DOHH2 (cell line): Measurements from ENCODE around the gene OR14I1.

Experiments used
- H3F3A ChIP-seq: fragments of 200-600 bp; sonication (generic), shearing (Covaris generic); 2 replicates; pipeline ENCODE4 v1.6.0; 2016; ENCODE audit warnings: antibody characterized with exemption, mild to moderate bottlenecking; ENCODE audit not compliant: control insufficient read depth, insufficient read depth
- H3K27ac ChIP-seq: fragments of 200-600 bp; sonication (generic); 2 replicates; pipeline ENCODE4 v1.5.1; 2014; ENCODE audit warnings: low read depth, mild to moderate bottlenecking, low read length, moderate library complexity
- H3K27me3 ChIP-seq: fragments of 200-600 bp; sonication (generic); 2 replicates; pipeline ENCODE4 v1.6.1; 2014; ENCODE audit warnings: mild to moderate bottlenecking, low read length, mixed read lengths; ENCODE audit not compliant: control insufficient read depth
- H3K36me3 ChIP-seq: fragments of 200-600 bp; sonication (generic); 2 replicates; pipeline ENCODE4 v1.6.1; 2014; ENCODE audit warnings: mild to moderate bottlenecking, low read length, moderate library complexity, mixed read lengths; ENCODE audit not compliant: control insufficient read depth
- H3K4me1 ChIP-seq: fragments of 200-600 bp; sonication (generic); 2 replicates; pipeline ENCODE4 v1.6.1; 2014; ENCODE audit warnings: mild to moderate bottlenecking, low read length, mixed read lengths; ENCODE audit not compliant: control insufficient read depth
- H3K4me2 ChIP-seq: fragments of 200-600 bp; sonication (generic); 2 replicates; pipeline ENCODE4 v1.6.0; 2014; ENCODE audit warnings: mild to moderate bottlenecking, low read length, moderate library complexity
- H3K4me3 ChIP-seq: fragments of 200-600 bp; sonication (generic); 2 replicates; pipeline ENCODE4 v1.5.1; 2014; ENCODE audit warnings: mild to moderate bottlenecking, low read length, mixed read lengths
- H3K79me2 ChIP-seq: fragments of 200-600 bp; sonication (generic); 2 replicates; pipeline ENCODE4 v1.6.1; 2014; ENCODE audit warnings: mild to moderate bottlenecking, low read length, mixed read lengths; ENCODE audit not compliant: control insufficient read depth
- H3K9me2 ChIP-seq: fragments of 200-600 bp; sonication (generic); replicated peaks from 2 replicates; pipeline ENCODE4 v1.6.1; 2014; ENCODE audit warnings: mild to moderate bottlenecking, low read length, mixed read lengths; ENCODE audit not compliant: control insufficient read depth
- H3K9me3 ChIP-seq: fragments of 200-600 bp; sonication (generic); 2 replicates; pipeline ENCODE4 v1.6.1; 2014; ENCODE audit warnings: antibody characterized with exemption, low read length, mixed read lengths; ENCODE audit not compliant: control insufficient read depth, insufficient read depth
- H4K20me1 ChIP-seq: fragments of 200-600 bp; sonication (generic); 2 replicates; pipeline ENCODE4 v1.6.0; 2014; ENCODE audit warnings: low read depth, mild to moderate bottlenecking, antibody characterized with exemption, low read length, moderate library complexity; ENCODE audit not compliant: control insufficient read depth, insufficient read depth
- EZH2phosphoT487 ChIP-seq: fragments of 200-600 bp; sonication (generic); IDR thresholded peaks from 2 replicates; pipeline ENCODE4 v1.6.1; 2017; ENCODE audit warnings: borderline replicate concordance, mild to moderate bottlenecking, antibody characterized with exemption, low read length, moderate library complexity, mixed read lengths
- TF ChIP-seq, protein P1 (sequence below): fragments of 200-600 bp; sonication (generic); IDR thresholded peaks from one replicate; pipeline ENCODE4 v1.5.1; 2014; ENCODE audit warnings: antibody characterized with exemption, mild to moderate bottlenecking, low read depth, low read length; ENCODE audit not compliant: poor library complexity, severe bottlenecking

The OR14I1 gene

DNA sequence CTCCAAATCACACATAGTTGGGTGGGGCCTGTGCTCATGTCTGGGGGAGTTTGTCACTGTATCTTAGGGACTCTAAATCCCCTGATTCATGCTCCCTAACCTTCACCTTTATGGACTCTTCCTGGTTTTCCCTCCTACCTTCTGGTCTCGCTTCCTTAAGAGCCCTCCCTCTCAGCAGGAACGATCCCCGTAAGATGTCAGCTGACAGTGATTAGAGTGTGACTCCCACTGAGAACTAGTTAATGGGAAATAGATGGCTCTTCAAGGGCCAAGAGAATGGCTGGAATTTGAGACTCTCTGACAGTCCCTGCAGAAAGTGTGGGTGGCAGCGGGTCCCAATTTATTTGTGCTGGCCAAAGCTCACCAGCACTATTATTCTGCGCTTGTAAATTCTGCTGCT, 31.0 kb upstream of the OR14I1 start:
- H3F3A ChIP-seq: no peaks in the 10 kb centered on the region
- no peak overlapping the region for H3K27ac ChIP-seq
- no peaks in the 10 kb centered on the region for H3K4me1 ChIP-seq
- H3K27me3 ChIP-seq: no peaks in the 10 kb centered on the region
- no peaks in the 10 kb centered on the region for H3K79me2 ChIP-seq
- TF ChIP-seq EZH2phosphoT487: no peak
- TF ChIP-seq, protein P1, sequence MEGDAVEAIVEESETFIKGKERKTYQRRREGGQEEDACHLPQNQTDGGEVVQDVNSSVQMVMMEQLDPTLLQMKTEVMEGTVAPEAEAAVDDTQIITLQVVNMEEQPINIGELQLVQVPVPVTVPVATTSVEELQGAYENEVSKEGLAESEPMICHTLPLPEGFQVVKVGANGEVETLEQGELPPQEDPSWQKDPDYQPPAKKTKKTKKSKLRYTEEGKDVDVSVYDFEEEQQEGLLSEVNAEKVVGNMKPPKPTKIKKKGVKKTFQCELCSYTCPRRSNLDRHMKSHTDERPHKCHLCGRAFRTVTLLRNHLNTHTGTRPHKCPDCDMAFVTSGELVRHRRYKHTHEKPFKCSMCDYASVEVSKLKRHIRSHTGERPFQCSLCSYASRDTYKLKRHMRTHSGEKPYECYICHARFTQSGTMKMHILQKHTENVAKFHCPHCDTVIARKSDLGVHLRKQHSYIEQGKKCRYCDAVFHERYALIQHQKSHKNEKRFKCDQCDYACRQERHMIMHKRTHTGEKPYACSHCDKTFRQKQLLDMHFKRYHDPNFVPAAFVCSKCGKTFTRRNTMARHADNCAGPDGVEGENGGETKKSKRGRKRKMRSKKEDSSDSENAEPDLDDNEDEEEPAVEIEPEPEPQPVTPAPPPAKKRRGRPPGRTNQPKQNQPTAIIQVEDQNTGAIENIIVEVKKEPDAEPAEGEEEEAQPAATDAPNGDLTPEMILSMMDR: no peak
- H3K9me2 ChIP-seq: no peaks in the 10 kb centered on the region
- no peaks in the 10 kb centered on the region for H3K9me3 ChIP-seq
- H3K36me3 ChIP-seq: no peaks in the 10 kb centered on the region
- H3K4me3 ChIP-seq: no peak overlapping the region
- no peak overlapping the region for H3K4me2 ChIP-seq
- no peaks in the 10 kb centered on the region for H4K20me1 ChIP-seq

DNA sequence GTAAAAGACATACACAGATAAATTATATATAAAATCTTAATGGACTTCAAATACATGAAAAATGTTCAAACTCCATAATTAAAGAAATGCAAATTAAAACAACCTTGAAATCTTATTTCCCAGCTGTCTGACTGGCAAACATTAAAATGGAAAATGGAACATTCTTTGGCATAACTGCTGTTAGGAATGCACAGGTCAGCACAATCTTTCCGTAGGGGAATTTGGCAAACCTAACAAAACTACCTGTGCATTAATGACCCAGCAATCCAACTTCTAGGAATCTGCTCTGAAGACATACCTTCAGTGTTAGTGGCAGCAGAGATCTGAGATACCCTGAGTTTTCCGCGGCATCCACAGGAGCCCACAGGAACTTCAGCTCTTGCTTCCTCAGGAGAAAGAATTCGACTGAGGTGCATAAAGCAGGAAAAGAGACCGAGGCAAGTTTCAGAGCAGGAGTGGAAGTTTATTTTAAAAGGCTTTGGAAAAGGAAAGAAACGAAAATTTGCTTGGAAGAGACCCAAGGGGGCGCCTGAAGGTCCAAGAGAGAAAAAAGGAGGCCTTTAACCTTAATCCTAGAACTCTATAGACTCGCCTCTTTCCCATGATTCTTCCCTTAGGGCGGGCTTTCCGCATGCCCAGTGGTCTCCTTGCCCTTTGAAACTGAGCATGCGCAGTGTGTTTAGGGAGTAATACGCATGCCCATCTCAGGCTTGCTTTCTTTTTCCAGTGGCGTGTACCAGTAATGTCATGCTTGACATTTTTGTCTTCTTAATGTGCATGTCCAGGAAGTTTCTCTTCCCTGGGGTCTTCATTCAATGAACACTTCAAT, 28.2 kb upstream of the OR14I1 start:
- H3K27me3 ChIP-seq: no peaks in the 10 kb centered on the region
- no peaks in the 10 kb centered on the region for H3K4me1 ChIP-seq
- no peak overlapping the region for H3K4me2 ChIP-seq

DNA sequence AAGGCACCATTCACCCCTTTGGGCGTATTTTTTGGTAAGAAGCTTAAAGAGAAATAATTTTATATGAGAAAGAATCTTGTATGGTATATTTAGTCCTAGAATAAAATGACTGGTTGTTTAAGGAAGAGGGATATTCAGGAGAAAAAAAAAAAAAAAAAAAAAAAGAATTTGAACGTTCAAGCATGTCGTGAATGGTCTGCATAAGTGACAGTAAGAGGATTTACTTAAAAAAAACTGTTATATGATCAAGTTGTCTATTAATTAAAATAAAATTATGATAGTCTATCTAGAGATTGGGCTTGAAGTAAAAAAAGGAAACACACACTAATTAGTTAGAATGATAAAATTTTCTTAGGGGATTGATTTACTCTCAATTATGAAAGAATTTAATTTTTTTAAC, 11.7 kb upstream of the OR14I1 start:
- no peak overlapping the region for H3K4me2 ChIP-seq
- no peaks in the 10 kb centered on the region for H3F3A ChIP-seq
- peaks cover 7% of the 10 kb centered on the region; the same call in 1 of the 2 replicates for H3K9me3 ChIP-seq
- no peak overlapping the region for H3K4me3 ChIP-seq
- no peaks in the 10 kb centered on the region for H3K9me2 ChIP-seq
- no peaks in the 10 kb centered on the region for H3K27me3 ChIP-seq
- no peaks in the 10 kb centered on the region for H3K4me1 ChIP-seq
- no peak overlapping the region for H3K27ac ChIP-seq
- no peaks in the 10 kb centered on the region for H4K20me1 ChIP-seq
- H3K79me2 ChIP-seq: no peaks in the 10 kb centered on the region
- no peaks in the 10 kb centered on the region for H3K36me3 ChIP-seq
- TF ChIP-seq, protein P1: no peak
- no peak for TF ChIP-seq EZH2phosphoT487

More for the DNA sequence above, 28.2 kb upstream of the OR14I1 start:
- Histone ChIP-seq H3K36me3 (no peaks in the 10 kb centered on the region), H3F3A (no peaks in the 10 kb centered on the region), H3K4me3 (no peak overlapping the region), H3K79me2 (no peaks in the 10 kb centered on the region), H3K27ac (no peak overlapping the region), H3K9me2 (no peaks in the 10 kb centered on the region), H4K20me1 (no peaks in the 10 kb centered on the region), H3K9me3 (no peaks in the 10 kb centered on the region)
- TF ChIP-seq, protein P1: no peak
- no peak for TF ChIP-seq EZH2phosphoT487
